GM18505 (cell line): ENCODE measurements around the gene SLC26A5.
"Not testable (repeated sequence)": the region's sequence is repeated elsewhere in the genome, so short reads cannot be mapped to it uniquely, and the experiment has no call there.

ENCODE experiments used
- ATAC-seq: cut with Tn5 transposase; IDR thresholded peaks from one replicate; pipeline ENCODE4 v1.9.1; 2021; ENCODE audit not compliant: unreplicated experiment
- POLR2A ChIP-seq: IDR thresholded peaks from 4 replicates; pipeline ENCODE4 v1.6.1; 2011; ENCODE audit warnings: borderline replicate concordance; ENCODE audit not compliant: insufficient read depth, insufficient read length; ENCODE audit errors: extremely low read depth

Gene SLC26A5

GRCh38 chr7:103425177-103425576, 20.8 kb downstream of the SLC26A5 start:
- no peak for ATAC-seq
- TF ChIP-seq POLR2A, result no peak

GRCh38 chr7:103423467-103424179, 22.4 kb downstream of the SLC26A5 start:
- no peak for TF ChIP-seq POLR2A
- no peak for ATAC-seq

- TF ChIP-seq POLR2A, result no peak
- no peak for ATAC-seq
Measured at GRCh38 chr7:103420857-103421384, 25.1 kb downstream of the SLC26A5 start.

- TF ChIP-seq POLR2A, result no peak
- no peak for ATAC-seq
Measured at GRCh38 chr7:103418241-103418640, 27.8 kb downstream of the SLC26A5 start.

- ATAC-seq, result no peak
Measured at GRCh38 chr7:103413407-103413806, 32.6 kb downstream of the SLC26A5 start.

GRCh38 chr7:103412151-103412550, 33.9 kb downstream of the SLC26A5 start:
- ATAC-seq, result no peak
- no peak for TF ChIP-seq POLR2A

More at GRCh38 chr7:103413407-103413806, 32.6 kb downstream of the SLC26A5 start:
- no peak for TF ChIP-seq POLR2A

- ATAC-seq, result not testable (repeated sequence)
Measured at GRCh38 chr7:103405789-103406613, 40.0 kb downstream of the SLC26A5 start.

- ATAC-seq, result not testable (repeated sequence)
Measured at GRCh38 chr7:103399687-103400086, 46.3 kb downstream of the SLC26A5 start.

- no peak for ATAC-seq
- TF ChIP-seq POLR2A, result no peak
Measured at GRCh38 chr7:103398483-103399127, 47.4 kb downstream of the SLC26A5 start.

- ATAC-seq, result no peak
- TF ChIP-seq POLR2A, result no peak
Measured at GRCh38 chr7:103396471-103396870, 49.5 kb downstream of the SLC26A5 start.

- no peak for ATAC-seq
- no peak for TF ChIP-seq POLR2A
Measured at GRCh38 chr7:103395071-103395470, 50.9 kb downstream of the SLC26A5 start.

- no peak for ATAC-seq
- no peak for TF ChIP-seq POLR2A
Measured at GRCh38 chr7:103394566-103394965, 51.4 kb downstream of the SLC26A5 start.

GRCh38 chr7:103391976-103392375, 54.0 kb downstream of the SLC26A5 start:
- no peak for ATAC-seq
- no peak for TF ChIP-seq POLR2A

GRCh38 chr7:103391150-103391549, 54.9 kb downstream of the SLC26A5 start:
- TF ChIP-seq POLR2A, result no peak
- ATAC-seq, result no peak

GRCh38 chr7:103389263-103389662, 56.7 kb downstream of the SLC26A5 start:
- TF ChIP-seq POLR2A, result no peak
- ATAC-seq, result no peak
